ENCODE results near the gene ANKRA2. TPM values are rescaled to one million over a fixed set of nuclear protein-coding genes. Genes with fewer than 3 reads are reported as not detected.

ANKRA2 gene
- total RNA-seq, 4 donors from 2014 or later: 18.1 to 28.2 (median 23.0) TPM

DNA sequence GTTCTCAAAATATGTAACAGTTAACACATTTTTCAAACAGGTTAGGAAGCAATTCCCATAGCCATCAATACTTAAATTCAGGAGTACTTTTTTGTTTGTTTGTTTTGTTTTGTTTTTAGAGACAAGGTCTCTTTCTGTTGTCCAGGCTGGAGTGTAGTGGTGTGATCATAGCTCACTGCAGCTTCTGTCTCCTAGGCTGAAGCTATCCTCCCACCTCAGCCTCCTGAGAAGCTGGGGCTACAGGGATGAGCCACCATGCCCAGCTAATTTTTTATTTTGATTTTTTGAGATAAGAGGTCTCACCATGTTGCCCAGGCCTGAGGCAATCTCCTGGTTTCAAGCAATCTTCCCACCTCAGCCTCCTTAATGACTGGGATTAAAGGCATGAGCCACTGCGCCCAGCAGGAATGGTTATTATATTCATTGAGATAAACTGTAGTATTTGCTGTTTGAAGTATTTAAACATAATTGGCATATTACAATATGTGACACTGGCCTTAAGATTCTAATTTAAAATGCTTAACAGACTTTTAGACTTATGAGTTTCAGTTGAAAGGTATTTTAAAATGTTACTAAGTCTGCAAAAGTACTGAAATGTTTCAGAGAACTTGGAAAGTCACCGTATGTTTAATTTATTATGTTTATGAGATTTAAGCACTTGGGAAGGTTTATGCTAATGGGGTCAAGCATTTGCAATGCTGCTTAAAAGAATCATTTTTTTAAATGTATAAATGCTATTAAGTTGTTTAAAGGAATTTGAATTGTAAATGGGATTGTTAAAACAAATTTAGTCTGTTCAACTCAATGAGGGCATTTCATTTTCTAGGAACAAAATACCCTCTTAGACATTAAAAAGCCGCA is 17.1 kb upstream of the ANKRA2 start:
- no peak for TF ChIP-seq EP300 (IDR thresholded peaks at IDR 0.05)
- TF ChIP-seq CTCF (IDR thresholded peaks at IDR 0.05): no peak
- TF ChIP-seq POLR2A (IDR thresholded peaks at IDR 0.05; ENCODE audit: low read depth): no peak
- no peak for TF ChIP-seq POLR2AphosphoS5 (IDR thresholded peaks at IDR 0.05)
- Histone ChIP-seq H3K27me3 (no peaks in the 10 kb centered on the region), H3K27ac (replicated peaks in 1 of 4) (no peak overlapping the region), H3K4me1 (no peaks in the 10 kb centered on the region), H3K4me3 (no peak overlapping the region), H3K36me3 (peaks cover 35 to 49% (median 41%) of the 10 kb centered on the region in 4 donors), H3K9me3 (no peaks in the 10 kb centered on the region)
- WGBS: 60% methylated on average over 3 of the region's 3 CpGs
- DNase-seq (ENCODE audit: extremely low spot score): no peak
- intact Hi-C loops (cut with DNase I): no loop called here

DNA sequence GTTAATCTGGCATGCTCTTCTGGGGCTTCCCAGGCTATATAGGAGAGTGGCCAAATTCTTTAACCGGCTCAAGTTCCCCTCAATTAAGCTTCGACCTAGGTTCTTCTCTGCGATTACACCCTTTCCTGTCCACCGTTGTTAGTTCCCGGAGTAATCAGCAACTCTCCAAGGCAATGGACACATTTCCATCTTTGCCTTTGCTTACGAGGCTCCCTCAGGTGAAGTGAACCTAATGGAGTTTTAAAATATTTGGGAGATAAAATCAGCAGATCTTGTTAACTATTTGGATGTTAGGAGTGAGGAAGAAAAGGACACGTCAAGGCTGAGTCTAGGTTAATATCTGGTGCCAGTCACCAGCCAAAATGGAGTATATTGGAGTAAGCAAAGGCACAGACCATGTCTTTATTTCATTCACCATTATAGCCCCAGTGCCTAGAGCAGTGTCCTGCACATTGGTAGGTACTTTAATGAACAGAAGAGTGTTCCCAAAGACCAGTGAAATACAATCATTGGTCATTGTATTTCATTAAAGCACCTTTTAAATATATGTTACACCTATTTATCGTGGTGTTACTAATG is 619 bp upstream of the ANKRA2 start:
- WGBS: 8% methylated on average over 7 of the region's 8 CpGs
- TF ChIP-seq EP300 (IDR thresholded peaks at IDR 0.05) (no peak), POLR2A (IDR thresholded peaks at IDR 0.05; ENCODE audit: low read depth) (no peak), CTCF (IDR thresholded peaks at IDR 0.05) (no peak), POLR2AphosphoS5 (IDR thresholded peaks at IDR 0.05) (no peak)
- Histone ChIP-seq H3K36me3 (peaks cover 1 to 47% (median 27%) of the 10 kb centered on the region in 4 donors), H3K4me1 (peaks cover 23 to 48% (median 37%) of the 10 kb centered on the region in 4 donors), H3K9me3 (no peaks in the 10 kb centered on the region), H3K4me3 (peak overlapping the region; percentile 79 to 94 (median 88)), H3K27me3 (no peaks in the 10 kb centered on the region), H3K27ac (replicated peaks in 1 of 4) (peak overlapping the region; percentile 93 to 97 (median 95))
- intact Hi-C loops (cut with DNase I): no loop called here
- no peak for DNase-seq (ENCODE audit: extremely low spot score)

DNA sequence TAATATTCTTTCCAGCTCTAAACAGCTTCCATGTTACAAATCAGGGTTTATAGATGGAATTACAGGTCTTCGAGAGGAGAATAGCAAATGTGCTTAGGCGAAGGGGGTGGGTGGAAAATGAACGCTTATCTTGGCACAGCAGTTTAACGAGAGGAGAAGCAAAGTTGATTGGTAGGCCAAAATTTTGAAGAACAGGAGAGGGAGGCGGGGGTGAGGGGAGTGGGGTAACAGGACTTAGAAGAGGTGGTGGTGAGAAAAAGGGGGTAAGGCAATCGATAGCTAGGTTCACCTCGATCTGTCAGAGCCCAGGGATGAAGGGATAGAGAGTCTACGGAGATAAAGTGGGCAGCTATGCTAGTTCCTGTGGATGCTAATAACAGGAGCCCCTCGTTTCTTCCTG is 764 bp downstream of the ANKRA2 start:
- Histone ChIP-seq H3K4me1 (peaks cover 23 to 48% (median 37%) of the 10 kb centered on the region in 4 donors), H3K27me3 (no peaks in the 10 kb centered on the region), H3K9me3 (no peaks in the 10 kb centered on the region), H3K27ac (replicated peaks in 1 of 4) (peak overlapping the region; percentile 93 to 97 (median 95)), H3K36me3 (peaks cover 15 to 47% (median 27%) of the 10 kb centered on the region in 4 donors), H3K4me3 (peak overlapping the region; percentile 79 to 94 (median 88))
- no peak for DNase-seq (ENCODE audit: extremely low spot score)
- WGBS: 3% methylated on average over 9 of the region's 9 CpGs
- no peak for TF ChIP-seq POLR2AphosphoS5 (IDR thresholded peaks at IDR 0.05)
- TF ChIP-seq EP300 (IDR thresholded peaks at IDR 0.05): no peak
- no peak for TF ChIP-seq POLR2A (IDR thresholded peaks at IDR 0.05; ENCODE audit: low read depth)
- TF ChIP-seq CTCF (IDR thresholded peaks at IDR 0.05): no peak
- intact Hi-C loops (cut with DNase I): no loop called here

GRCh38 chr5:73564018-73564417 is 1.4 kb downstream of the ANKRA2 start:
- peaks cover 23 to 48% (median 37%) of the 10 kb centered on the region in 4 donors for H3K4me1 ChIP-seq
- intact Hi-C loops (cut with DNase I): no loop called here
- WGBS: 50% methylated on average over 3 of the region's 3 CpGs

DNA sequence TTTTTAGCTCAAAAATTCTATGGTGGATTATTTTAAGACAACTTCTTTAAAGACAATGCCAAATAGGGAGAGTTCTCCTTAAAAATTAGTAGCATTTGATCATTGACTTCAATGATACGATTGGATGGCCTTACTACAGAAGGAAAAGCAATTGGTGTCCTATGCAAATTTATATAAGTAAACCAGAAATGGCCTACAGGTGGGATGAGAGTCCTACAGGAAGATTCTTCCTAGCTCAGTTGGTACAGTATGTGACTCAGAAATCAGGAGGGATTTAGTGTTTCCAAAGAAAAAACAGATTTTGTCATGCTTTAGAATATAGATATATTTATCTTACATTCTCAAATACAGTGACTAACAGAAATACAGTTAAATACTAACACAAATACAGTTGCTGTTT is 6.5 kb downstream of the ANKRA2 start:
- H3K4me1 ChIP-seq: peaks cover 7 to 16% (median 9%) of the 10 kb centered on the region in 4 donors
- H3K27ac ChIP-seq (replicated peaks in 1 of 4): no peak overlapping the region
- no peak for TF ChIP-seq EP300 (IDR thresholded peaks at IDR 0.05)
- no peak for TF ChIP-seq POLR2A (IDR thresholded peaks at IDR 0.05; ENCODE audit: low read depth)
- no peak for TF ChIP-seq POLR2AphosphoS5 (IDR thresholded peaks at IDR 0.05)
- no peak for TF ChIP-seq CTCF (IDR thresholded peaks at IDR 0.05)
- no peak for DNase-seq (ENCODE audit: extremely low spot score)
- peaks cover 58 to 89% (median 68%) of the 10 kb centered on the region in 4 donors for H3K36me3 ChIP-seq
- 81% methylated on average over 1 of the region's 1 CpG for WGBS
- H3K4me3 ChIP-seq: no peak overlapping the region
- H3K27me3 ChIP-seq: no peaks in the 10 kb centered on the region
- H3K9me3 ChIP-seq: no peaks in the 10 kb centered on the region
- intact Hi-C loops (cut with DNase I): no loop called here

More at GRCh38 chr5:73564018-73564417, 1.4 kb downstream of the ANKRA2 start:
- no peak for DNase-seq (ENCODE audit: extremely low spot score)
- TF ChIP-seq POLR2AphosphoS5 (IDR thresholded peaks at IDR 0.05) (no peak), POLR2A (IDR thresholded peaks at IDR 0.05; ENCODE audit: low read depth) (no peak)
- Histone ChIP-seq H3K9me3 (no peaks in the 10 kb centered on the region), H3K27me3 (no peaks in the 10 kb centered on the region), H3K4me3 (peak overlapping the region; percentile 79 to 94 (median 88)), H3K36me3 (peaks cover 19 to 49% (median 30%) of the 10 kb centered on the region in 4 donors), H3K27ac (replicated peaks in 1 of 4) (peak overlapping the region; percentile 93 to 97 (median 95))
